WTC11 (cell line): ENCODE data around the gene G3BP2.

Experiments
- CREB1 ChIP-seq: sonication (generic); formaldehyde crosslinking; IDR thresholded peaks from 2 replicates; pipeline ENCODE4 v1.8.0; 2023; ENCODE audit warnings: mild to moderate bottlenecking, missing genetic modification reagents
- JAZF1 ChIP-seq: fragments of 250-450 bp; sonication (Bioruptor Pico); IDR thresholded peaks from 2 replicates; pipeline ENCODE4 v1.9.0; 2021; ENCODE audit warnings: moderate library complexity, mild to moderate bottlenecking, inconsistent platforms
- JUN ChIP-seq: sonication (generic); formaldehyde crosslinking; IDR thresholded peaks from 2 replicates; pipeline ENCODE4 v1.8.0; 2023; ENCODE audit warnings: mild to moderate bottlenecking, missing genetic modification reagents
- KAT7 ChIP-seq: sonication (generic); formaldehyde crosslinking; IDR thresholded peaks from 2 replicates; pipeline ENCODE4 v1.8.1; 2023; ENCODE audit warnings: missing genetic modification reagents, mild to moderate bottlenecking, borderline replicate concordance
- NR3C1 ChIP-seq: sonication (generic); formaldehyde crosslinking; conservative IDR thresholded peaks from 2 replicates; pipeline ENCODE4 v1.8.1; 2023; ENCODE audit warnings: low read depth, mild to moderate bottlenecking, missing genetic modification reagents
- RELA ChIP-seq: sonication (generic); formaldehyde crosslinking; IDR thresholded peaks from 2 replicates; pipeline ENCODE4 v1.8.1; 2022; ENCODE audit warnings: missing genetic modification reagents, mild to moderate bottlenecking, borderline replicate concordance
- TEAD4 ChIP-seq: sonication (generic); formaldehyde crosslinking; IDR thresholded peaks from 2 replicates; pipeline ENCODE4 v1.8.0; 2022; ENCODE audit warnings: mild to moderate bottlenecking, missing genetic modification reagents
- ZBTB21 ChIP-seq: sonication (generic); formaldehyde crosslinking; IDR thresholded peaks from 2 replicates; pipeline ENCODE4 v1.8.1; 2023; ENCODE audit warnings: mild to moderate bottlenecking, missing genetic modification reagents, borderline replicate concordance
- ZNF263 ChIP-seq: sonication (generic); formaldehyde crosslinking; IDR thresholded peaks from 2 replicates; pipeline ENCODE4 v1.8.1; 2022; ENCODE audit warnings: low read depth, mild to moderate bottlenecking, moderate library complexity, missing genetic modification reagents
- ZNF671 ChIP-seq: fragments of 250-450 bp; sonication (Bioruptor Pico); IDR thresholded peaks from 2 replicates; pipeline ENCODE4 v1.8.0; 2021; ENCODE audit warnings: mild to moderate bottlenecking
- TF ChIP-seq, protein P1 (sequence below): sonication (generic); formaldehyde crosslinking; IDR thresholded peaks from 2 replicates; pipeline ENCODE4 v1.8.1; 2022; ENCODE audit warnings: mild to moderate bottlenecking, missing genetic modification reagents, moderate library complexity, borderline replicate concordance
- TF ChIP-seq, protein P2 (sequence below): fragments of 200-600 bp; IDR thresholded peaks from 2 replicates; pipeline ENCODE4 v1.8.0; 2022; ENCODE audit warnings: antibody characterized with exemption
- TF ChIP-seq, protein P3 (sequence below): sonication (generic); formaldehyde crosslinking; IDR thresholded peaks from 2 replicates; pipeline ENCODE4 v1.8.1; 2022; ENCODE audit warnings: low read depth, missing genetic modification reagents, borderline replicate concordance
- TF ChIP-seq, protein P4 (sequence below): sonication (generic); formaldehyde crosslinking; IDR thresholded peaks from 2 replicates; pipeline ENCODE4 v1.8.0; 2023; ENCODE audit warnings: missing genetic modification reagents

DNA sequence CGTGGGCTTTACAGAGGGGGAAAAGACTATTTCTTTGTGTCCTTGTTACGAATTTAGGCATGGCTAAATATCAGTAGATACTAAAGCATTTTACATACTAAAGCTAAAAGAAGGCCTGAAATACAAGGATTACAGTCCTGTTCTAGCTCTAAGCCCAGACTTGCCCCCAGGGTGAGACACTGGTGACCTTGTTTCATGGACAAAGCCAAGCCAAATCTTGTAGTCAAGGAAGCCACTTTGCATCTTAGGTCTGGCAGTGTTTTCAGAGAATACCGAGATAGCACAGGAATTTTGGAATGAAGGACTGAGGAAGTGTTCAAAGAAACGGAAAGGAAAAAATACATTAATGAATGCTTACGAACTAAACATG lies 733 bp upstream of the G3BP2 start:
- TF ChIP-seq, protein P1, sequence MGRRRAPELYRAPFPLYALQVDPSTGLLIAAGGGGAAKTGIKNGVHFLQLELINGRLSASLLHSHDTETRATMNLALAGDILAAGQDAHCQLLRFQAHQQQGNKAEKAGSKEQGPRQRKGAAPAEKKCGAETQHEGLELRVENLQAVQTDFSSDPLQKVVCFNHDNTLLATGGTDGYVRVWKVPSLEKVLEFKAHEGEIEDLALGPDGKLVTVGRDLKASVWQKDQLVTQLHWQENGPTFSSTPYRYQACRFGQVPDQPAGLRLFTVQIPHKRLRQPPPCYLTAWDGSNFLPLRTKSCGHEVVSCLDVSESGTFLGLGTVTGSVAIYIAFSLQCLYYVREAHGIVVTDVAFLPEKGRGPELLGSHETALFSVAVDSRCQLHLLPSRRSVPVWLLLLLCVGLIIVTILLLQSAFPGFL (CRISPR knock-in tag) = no peak
- TF ChIP-seq, protein P2, sequence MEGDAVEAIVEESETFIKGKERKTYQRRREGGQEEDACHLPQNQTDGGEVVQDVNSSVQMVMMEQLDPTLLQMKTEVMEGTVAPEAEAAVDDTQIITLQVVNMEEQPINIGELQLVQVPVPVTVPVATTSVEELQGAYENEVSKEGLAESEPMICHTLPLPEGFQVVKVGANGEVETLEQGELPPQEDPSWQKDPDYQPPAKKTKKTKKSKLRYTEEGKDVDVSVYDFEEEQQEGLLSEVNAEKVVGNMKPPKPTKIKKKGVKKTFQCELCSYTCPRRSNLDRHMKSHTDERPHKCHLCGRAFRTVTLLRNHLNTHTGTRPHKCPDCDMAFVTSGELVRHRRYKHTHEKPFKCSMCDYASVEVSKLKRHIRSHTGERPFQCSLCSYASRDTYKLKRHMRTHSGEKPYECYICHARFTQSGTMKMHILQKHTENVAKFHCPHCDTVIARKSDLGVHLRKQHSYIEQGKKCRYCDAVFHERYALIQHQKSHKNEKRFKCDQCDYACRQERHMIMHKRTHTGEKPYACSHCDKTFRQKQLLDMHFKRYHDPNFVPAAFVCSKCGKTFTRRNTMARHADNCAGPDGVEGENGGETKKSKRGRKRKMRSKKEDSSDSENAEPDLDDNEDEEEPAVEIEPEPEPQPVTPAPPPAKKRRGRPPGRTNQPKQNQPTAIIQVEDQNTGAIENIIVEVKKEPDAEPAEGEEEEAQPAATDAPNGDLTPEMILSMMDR = no peak
- TF ChIP-seq, protein P3, sequence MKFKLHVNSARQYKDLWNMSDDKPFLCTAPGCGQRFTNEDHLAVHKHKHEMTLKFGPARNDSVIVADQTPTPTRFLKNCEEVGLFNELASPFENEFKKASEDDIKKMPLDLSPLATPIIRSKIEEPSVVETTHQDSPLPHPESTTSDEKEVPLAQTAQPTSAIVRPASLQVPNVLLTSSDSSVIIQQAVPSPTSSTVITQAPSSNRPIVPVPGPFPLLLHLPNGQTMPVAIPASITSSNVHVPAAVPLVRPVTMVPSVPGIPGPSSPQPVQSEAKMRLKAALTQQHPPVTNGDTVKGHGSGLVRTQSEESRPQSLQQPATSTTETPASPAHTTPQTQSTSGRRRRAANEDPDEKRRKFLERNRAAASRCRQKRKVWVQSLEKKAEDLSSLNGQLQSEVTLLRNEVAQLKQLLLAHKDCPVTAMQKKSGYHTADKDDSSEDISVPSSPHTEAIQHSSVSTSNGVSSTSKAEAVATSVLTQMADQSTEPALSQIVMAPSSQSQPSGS (CRISPR knock-in tag) = no peak
- TF ChIP-seq, protein P4, sequence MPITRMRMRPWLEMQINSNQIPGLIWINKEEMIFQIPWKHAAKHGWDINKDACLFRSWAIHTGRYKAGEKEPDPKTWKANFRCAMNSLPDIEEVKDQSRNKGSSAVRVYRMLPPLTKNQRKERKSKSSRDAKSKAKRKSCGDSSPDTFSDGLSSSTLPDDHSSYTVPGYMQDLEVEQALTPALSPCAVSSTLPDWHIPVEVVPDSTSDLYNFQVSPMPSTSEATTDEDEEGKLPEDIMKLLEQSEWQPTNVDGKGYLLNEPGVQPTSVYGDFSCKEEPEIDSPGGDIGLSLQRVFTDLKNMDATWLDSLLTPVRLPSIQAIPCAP (CRISPR knock-in tag) = no peak
- TF ChIP-seq ZBTB21 (CRISPR knock-in tag) = no peak
- no peak for TF ChIP-seq JAZF1 (CRISPR knock-in tag)
- TF ChIP-seq CREB1 (CRISPR knock-in tag) = no peak
- no peak for TF ChIP-seq ZNF263 (CRISPR knock-in tag)
- no peak for TF ChIP-seq JUN
- TF ChIP-seq ZNF671 (CRISPR knock-in tag) = no peak
- no peak for TF ChIP-seq NR3C1 (CRISPR knock-in tag)
- TF ChIP-seq KAT7 (CRISPR knock-in tag) = no peak
- no peak for TF ChIP-seq TEAD4 (CRISPR knock-in tag)
- TF ChIP-seq RELA = no peak
